Caco-2 (cell line): Measurements from ENCODE around the gene ORAI3. TPM values are rescaled to one million over a fixed set of nuclear protein-coding genes. Genes with fewer than 3 reads are reported as not detected.

Experiments used
- BruUV-seq: library from RNA; stranded (reverse); fragments of 400-500 nt; replicated peaks from 2 replicates; lab custom pipeline; 2021; lab: Mats Ljungman, UMichigan
- CTCF ChIA-PET: fragments of 300-600 bp; sonication (Branson Sonifier 250); formaldehyde crosslinking; loops from one replicate; lab custom pipeline; 2022; ENCODE audit warnings: antibody characterized with exemption; lab: Charles Lee
- POLR2A ChIA-PET: fragments of 300-600 bp; sonication (Branson Sonifier 250); formaldehyde crosslinking; loops from one replicate; lab custom pipeline; 2022; ENCODE audit warnings: antibody characterized with exemption; lab: Charles Lee
- DNase-seq, 2 experiments: peaks; one replicate each; pipeline versions ENCODE4 v3.0.0 to v3.0.0-alpha.2; 2020 to 2022
- H3K27me3 ChIP-seq: replicated peaks from 2 replicates; pipeline ENCODE4 v1.6.0; 2011; ENCODE audit warnings: low read length; ENCODE audit not compliant: control insufficient read depth, insufficient read depth
- H3K36me3 ChIP-seq: 2 replicates; pipeline ENCODE4 v1.5.1; 2011; ENCODE audit warnings: low read length; ENCODE audit not compliant: control insufficient read depth, insufficient read depth
- H3K4me1 ChIP-seq: fragments of 250-450 bp; sonication (Bioruptor Pico); 2 replicates; pipeline ENCODE4 v1.5.1; 2020; ENCODE audit warnings: mild to moderate bottlenecking
- H3K4me3 ChIP-seq: 2 replicates; pipeline ENCODE4 v1.5.1; 2011; ENCODE audit warnings: low read depth, mild to moderate bottlenecking, control low read depth, low read length
- H3K9me3 ChIP-seq: fragments of 250-450 bp; sonication (Bioruptor Pico); 2 replicates; pipeline ENCODE4 v1.5.1; 2020; ENCODE audit warnings: mild to moderate bottlenecking, moderate library complexity
- H3K27ac Mint-ChIP-seq: one replicate; pipeline ENCODE4 v1.8.0; 2022; ENCODE audit warnings: mixed read lengths; ENCODE audit not compliant: unreplicated experiment
- H3K27me3 Mint-ChIP-seq: one replicate; pipeline ENCODE4 v1.8.0; 2022; ENCODE audit warnings: mixed read lengths; ENCODE audit not compliant: insufficient read depth, unreplicated experiment
- H3K36me3 Mint-ChIP-seq: one replicate; pipeline ENCODE4 v1.8.0; 2022; ENCODE audit warnings: mild to moderate bottlenecking, mixed read lengths; ENCODE audit not compliant: insufficient read depth, unreplicated experiment
- H3K4me1 Mint-ChIP-seq: one replicate; pipeline ENCODE4 v1.8.0; 2022; ENCODE audit warnings: low read depth, mixed read lengths; ENCODE audit not compliant: unreplicated experiment
- H3K4me3 Mint-ChIP-seq: one replicate; pipeline ENCODE4 v1.8.0; 2022; ENCODE audit warnings: mild to moderate bottlenecking, moderate library complexity, mixed read lengths; ENCODE audit not compliant: unreplicated experiment
- H3K9me3 Mint-ChIP-seq: one replicate; pipeline ENCODE4 v1.8.0; 2022; ENCODE audit warnings: mixed read lengths; ENCODE audit not compliant: unreplicated experiment
- CTCF ChIP-seq, 2 experiments: fragments of 200-600 bp in 1 of 2; IDR thresholded peaks; 1 replicate in 1 of 2; 2 replicates in 1 of 2; pipeline versions ENCODE4 v1.5.1 to v1.8.0; 2011 to 2022; ENCODE audit warnings: antibody characterized with exemption in 1 of 2, control low read depth in 1 of 2, inconsistent platforms in 1 of 2, low read depth in 1 of 2, low read length in 1 of 2, mild to moderate bottlenecking in 1 of 2, moderate library complexity in 1 of 2; ENCODE audit not compliant: insufficient read depth in 1 of 2, severe bottlenecking in 1 of 2, unreplicated experiment in 1 of 2
- intact Hi-C: fragments of 100-400 bp; cut with micrococcal nuclease; formaldehyde crosslinking; loops from one replicate; pipeline ENCODE4 v1.10.0; 2022; ENCODE audit not compliant: unreplicated experiment
- total RNA-seq: library from RNA; stranded (reverse); gene quantifications from 2 replicates; pipeline ENCODE4 v1.2.3, GENCODE V29; 2022

Gene ORAI3
- total RNA-seq, 1 experiment from 2014 or later = 4.7 TPM

GRCh38 chr16:30972872-30973271 lies 24.0 kb downstream of the ORAI3 start:
- no TSS peak for BruUV-seq
- H3K9me3 ChIP-seq = no peaks in the 10 kb centered on the region
- Mint-ChIP-seq H3K27me3 (no peaks in the 10 kb centered on the region), H3K27ac (no peak overlapping the region), H3K4me1 (no peaks in the 10 kb centered on the region), H3K4me3 (no peak overlapping the region), H3K36me3 (peaks cover 84% of the 10 kb centered on the region), H3K9me3 (no peaks in the 10 kb centered on the region)
- H3K4me1 ChIP-seq = no peaks in the 10 kb centered on the region
- peaks cover 5% of the 10 kb centered on the region for H3K36me3 ChIP-seq
- intact Hi-C loops = no loop called here
- CTCF ChIA-PET = interaction anchor here (0.8 kb wide), 1 partner anchor 12 kb away, joined by 8 read pairs; no protein-coding TSS in a partner anchor
- no peaks in the 10 kb centered on the region for H3K27me3 ChIP-seq
- POLR2A ChIA-PET = no interaction called here
- peak in 1 of 2 experiments; percentile 23 for TF ChIP-seq CTCF (IDR thresholded peaks at IDR 0.05; ENCODE audit: insufficient read depth in 1 of 2, low read depth in 1 of 2, low read length in 1 of 2, severe bottlenecking in 1 of 2, unreplicated experiment in 1 of 2)
- peak in 1 of 2 experiments; percentile 33 for DNase-seq
- no peak overlapping the region for H3K4me3 ChIP-seq

DNA sequence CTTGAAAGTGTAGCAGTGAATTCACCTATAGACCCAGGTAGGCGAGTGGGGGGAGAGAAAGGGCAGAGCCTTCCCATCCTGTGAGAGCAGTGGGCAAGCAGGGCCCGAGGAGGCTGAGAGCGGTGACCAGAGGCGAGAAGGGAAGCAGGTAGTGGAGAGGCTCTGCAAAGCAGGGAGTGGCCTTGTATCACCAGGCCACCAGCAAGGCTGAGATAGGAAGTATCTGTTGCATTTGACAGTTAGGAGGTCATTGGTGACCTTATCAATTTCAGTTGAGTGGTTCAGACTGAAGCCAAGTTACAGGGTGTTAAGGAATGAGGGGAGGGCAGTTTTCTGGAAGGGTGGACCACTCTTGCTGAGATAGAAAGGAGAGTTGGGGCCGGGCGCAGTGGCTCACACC lies 25.5 kb downstream of the ORAI3 start:
- Mint-ChIP-seq H3K27me3 (no peaks in the 10 kb centered on the region), H3K36me3 (peaks cover 76% of the 10 kb centered on the region), H3K9me3 (no peaks in the 10 kb centered on the region), H3K27ac (no peak overlapping the region), H3K4me3 (no peak overlapping the region), H3K4me1 (no peaks in the 10 kb centered on the region)
- H3K36me3 ChIP-seq = peaks cover 5% of the 10 kb centered on the region
- ChIA-PET CTCF (no interaction called here), POLR2A (no interaction called here)
- no TSS peak for BruUV-seq
- no peak for TF ChIP-seq CTCF (IDR thresholded peaks at IDR 0.05; ENCODE audit: insufficient read depth in 1 of 2, low read depth in 1 of 2, low read length in 1 of 2, severe bottlenecking in 1 of 2, unreplicated experiment in 1 of 2)
- intact Hi-C loops = no loop called here
- H3K27me3 ChIP-seq = no peaks in the 10 kb centered on the region
- no peak overlapping the region for H3K4me3 ChIP-seq
- DNase-seq = no peak
- H3K4me1 ChIP-seq = no peaks in the 10 kb centered on the region
- H3K9me3 ChIP-seq = no peaks in the 10 kb centered on the region

- Mint-ChIP-seq H3K9me3 (no peaks in the 10 kb centered on the region), H3K4me1 (no peaks in the 10 kb centered on the region), H3K4me3 (peak overlapping the region; percentile 10), H3K27me3 (no peaks in the 10 kb centered on the region), H3K36me3 (peaks cover 61% of the 10 kb centered on the region), H3K27ac (peak overlapping the region; percentile 66)
- ChIA-PET CTCF (no interaction called here), POLR2A (no interaction called here)
- BruUV-seq = no TSS peak
- Histone ChIP-seq H3K36me3 (peaks cover 2% of the 10 kb centered on the region; the same call in 1 of the 2 replicates), H3K27me3 (no peaks in the 10 kb centered on the region), H3K4me1 (no peaks in the 10 kb centered on the region), H3K4me3 (no peak overlapping the region), H3K9me3 (no peaks in the 10 kb centered on the region)
- no peak for TF ChIP-seq CTCF (IDR thresholded peaks at IDR 0.05; ENCODE audit: insufficient read depth in 1 of 2, low read depth in 1 of 2, low read length in 1 of 2, severe bottlenecking in 1 of 2, unreplicated experiment in 1 of 2)
- intact Hi-C loops = no loop called here
- DNase-seq = no peak
Measured at GRCh38 chr16:30976486-30976885, 27.6 kb downstream of the ORAI3 start.
